Astrocyte (in vitro differentiated cells and primary cell): ENCODE results near the gene PARN.

Source experiments
- EZH2 ChIP-seq: IDR thresholded peaks from 2 replicates; pipeline ENCODE4 v1.6.1; 2012; ENCODE audit warnings: mild to moderate bottlenecking, low read length, inconsistent platforms; ENCODE audit not compliant: insufficient read depth
- TF ChIP-seq, protein P1 (sequence below): IDR thresholded peaks from 2 replicates; pipeline ENCODE4 v1.5.1; 2011; ENCODE audit warnings: low read depth, mild to moderate bottlenecking, inconsistent platforms, low read length, moderate library complexity; ENCODE audit not compliant: insufficient read depth

- TF ChIP-seq, protein P1, sequence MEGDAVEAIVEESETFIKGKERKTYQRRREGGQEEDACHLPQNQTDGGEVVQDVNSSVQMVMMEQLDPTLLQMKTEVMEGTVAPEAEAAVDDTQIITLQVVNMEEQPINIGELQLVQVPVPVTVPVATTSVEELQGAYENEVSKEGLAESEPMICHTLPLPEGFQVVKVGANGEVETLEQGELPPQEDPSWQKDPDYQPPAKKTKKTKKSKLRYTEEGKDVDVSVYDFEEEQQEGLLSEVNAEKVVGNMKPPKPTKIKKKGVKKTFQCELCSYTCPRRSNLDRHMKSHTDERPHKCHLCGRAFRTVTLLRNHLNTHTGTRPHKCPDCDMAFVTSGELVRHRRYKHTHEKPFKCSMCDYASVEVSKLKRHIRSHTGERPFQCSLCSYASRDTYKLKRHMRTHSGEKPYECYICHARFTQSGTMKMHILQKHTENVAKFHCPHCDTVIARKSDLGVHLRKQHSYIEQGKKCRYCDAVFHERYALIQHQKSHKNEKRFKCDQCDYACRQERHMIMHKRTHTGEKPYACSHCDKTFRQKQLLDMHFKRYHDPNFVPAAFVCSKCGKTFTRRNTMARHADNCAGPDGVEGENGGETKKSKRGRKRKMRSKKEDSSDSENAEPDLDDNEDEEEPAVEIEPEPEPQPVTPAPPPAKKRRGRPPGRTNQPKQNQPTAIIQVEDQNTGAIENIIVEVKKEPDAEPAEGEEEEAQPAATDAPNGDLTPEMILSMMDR = no peak
- TF ChIP-seq EZH2 = no peak
Observed at GRCh38 chr16:14586637-14587305, 43.3 kb downstream of the PARN start.
